Neuron (in vitro differentiated cells): Measurements from ENCODE around the gene FOXP1.

Experiments used
- H2AFZ ChIP-seq: one replicate; pipeline ENCODE4 v1.6.1; 2013; ENCODE audit warnings: low read depth, mild to moderate bottlenecking, inconsistent platforms, low read length, moderate library complexity
- H3K27me3 ChIP-seq: one replicate; pipeline ENCODE4 v1.6.1; 2013; ENCODE audit warnings: low read length; ENCODE audit not compliant: insufficient read depth
- H3K36me3 ChIP-seq: one replicate; pipeline ENCODE4 v1.6.1; 2013; ENCODE audit warnings: low read length; ENCODE audit not compliant: insufficient read depth
- H3K4me1 ChIP-seq: one replicate; pipeline ENCODE4 v1.6.1; 2013; ENCODE audit warnings: low read length; ENCODE audit not compliant: insufficient read depth
- H3K4me3 ChIP-seq: 2 replicates; pipeline ENCODE4 v1.5.1; 2013; ENCODE audit warnings: mild to moderate bottlenecking, low read length, moderate library complexity
- H3K9me3 ChIP-seq: one replicate; pipeline ENCODE4 v1.6.1; 2013; ENCODE audit warnings: low read length

Gene FOXP1

DNA sequence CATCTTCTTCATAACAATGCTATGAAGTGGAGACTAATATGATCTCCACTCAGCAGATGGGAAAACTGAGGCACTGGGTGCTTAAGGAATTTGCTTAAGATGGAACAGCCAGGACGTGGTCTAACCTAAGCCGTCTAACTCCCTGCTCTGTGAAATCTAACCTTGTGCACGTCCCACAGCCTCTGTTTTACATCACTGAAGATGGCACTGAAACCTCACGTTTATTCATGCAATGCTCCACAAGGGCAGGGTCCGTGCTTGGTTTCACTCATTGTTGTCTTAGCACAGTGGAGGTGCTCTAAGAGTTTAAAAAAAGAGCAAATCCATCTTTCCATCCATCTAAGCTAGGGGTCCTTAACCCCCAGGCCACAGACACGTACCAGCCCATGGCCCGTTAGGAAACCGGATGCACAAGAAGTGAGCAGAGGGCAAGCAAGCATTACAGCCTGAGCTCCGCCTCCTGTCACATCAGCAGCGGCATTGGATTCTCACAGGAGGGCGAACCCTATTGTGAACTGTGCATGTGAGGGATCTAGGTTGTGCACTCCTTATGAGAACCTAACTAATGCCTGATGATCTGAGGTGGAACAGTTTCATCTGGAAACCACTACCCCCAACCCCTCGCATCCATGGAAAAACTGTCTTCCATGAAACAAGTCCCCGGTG, 118.0 kb downstream of the FOXP1 start:
- Histone ChIP-seq H3K4me1 (no peaks in the 10 kb centered on the region), H3K36me3 (no peaks in the 10 kb centered on the region)

GRCh38 chr3:71464613-71465012, 118.9 kb downstream of the FOXP1 start:
- Histone ChIP-seq H3K4me1 (no peaks in the 10 kb centered on the region), H3K27me3 (no peaks in the 10 kb centered on the region), H3K36me3 (no peaks in the 10 kb centered on the region), H3K9me3 (no peaks in the 10 kb centered on the region), H3K4me3 (no peak overlapping the region), H2AFZ (no peak overlapping the region)

More for the DNA sequence above, 118.0 kb downstream of the FOXP1 start:
- Histone ChIP-seq H2AFZ (no peak overlapping the region), H3K27me3 (no peaks in the 10 kb centered on the region), H3K9me3 (no peaks in the 10 kb centered on the region), H3K4me3 (no peak overlapping the region)

GRCh38 chr3:71463617-71464016, 119.9 kb downstream of the FOXP1 start:
- Histone ChIP-seq H3K27me3 (no peaks in the 10 kb centered on the region), H3K4me3 (no peak overlapping the region), H3K36me3 (no peaks in the 10 kb centered on the region), H3K4me1 (no peaks in the 10 kb centered on the region), H3K9me3 (no peaks in the 10 kb centered on the region), H2AFZ (no peak overlapping the region)

- H3K36me3 ChIP-seq: no peaks in the 10 kb centered on the region
- no peaks in the 10 kb centered on the region for H3K4me1 ChIP-seq
- no peaks in the 10 kb centered on the region for H3K9me3 ChIP-seq
- H3K27me3 ChIP-seq: no peaks in the 10 kb centered on the region
- H3K4me3 ChIP-seq: no peak overlapping the region
- H2AFZ ChIP-seq: no peak overlapping the region
These were observed 120.9 kb downstream of the FOXP1 start for GRCh38 chr3:71462586-71462985.

DNA sequence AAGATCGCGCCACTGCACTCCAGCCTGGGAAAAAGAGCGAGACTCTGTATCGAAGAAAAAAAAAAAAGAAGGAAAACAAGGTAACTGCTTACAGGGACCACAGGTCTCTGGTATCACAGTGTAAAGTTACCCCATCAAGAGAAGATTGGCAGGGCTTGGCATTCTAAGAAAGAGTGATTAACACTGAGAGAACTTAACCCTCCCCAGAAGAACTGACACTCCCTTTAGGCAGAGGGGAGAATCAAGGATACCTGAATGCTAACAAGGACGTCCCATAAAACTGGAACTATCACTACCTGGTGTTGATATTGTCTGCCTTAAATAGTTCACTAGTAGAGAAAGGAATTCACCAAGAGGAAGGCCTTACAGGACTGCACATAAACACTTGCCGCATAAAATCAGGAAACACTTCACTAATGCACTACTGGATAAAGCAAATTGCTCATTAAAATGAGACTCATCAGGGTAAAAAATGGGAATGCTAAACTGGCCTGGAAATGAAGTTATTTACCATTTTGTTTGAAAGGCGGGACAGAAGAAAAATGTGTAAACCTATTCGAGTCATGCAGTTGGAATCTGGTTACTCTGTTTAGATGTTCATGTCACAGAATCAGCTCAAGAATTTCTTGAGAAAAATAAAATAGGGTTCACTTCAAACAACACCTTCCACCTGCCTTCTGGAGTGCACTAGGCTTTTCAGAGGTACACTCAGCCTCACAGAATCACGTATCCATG, 121.6 kb downstream of the FOXP1 start:
- no peaks in the 10 kb centered on the region for H3K9me3 ChIP-seq
- H3K36me3 ChIP-seq: no peaks in the 10 kb centered on the region
- H3K27me3 ChIP-seq: no peaks in the 10 kb centered on the region
- H3K4me1 ChIP-seq: no peaks in the 10 kb centered on the region
- H3K4me3 ChIP-seq: no peak overlapping the region
- no peak overlapping the region for H2AFZ ChIP-seq

DNA sequence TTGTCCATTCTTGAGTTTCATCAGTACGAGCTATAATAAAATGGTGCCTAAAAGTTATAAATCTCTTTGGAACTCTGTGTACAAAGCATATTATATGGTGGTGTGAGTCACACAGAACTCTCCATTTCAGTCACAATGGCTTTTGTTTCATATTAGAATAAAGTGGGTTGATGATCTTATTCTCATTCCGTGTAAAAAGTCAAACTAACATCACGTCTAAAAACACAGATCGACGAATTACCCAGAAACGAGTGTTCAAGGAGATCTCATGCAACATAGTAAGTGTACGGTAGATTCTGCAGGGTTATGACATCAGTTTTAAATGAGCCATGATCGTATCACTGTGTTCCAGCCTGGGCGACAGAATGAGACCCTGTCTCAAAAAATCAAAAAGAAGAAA, 122.4 kb downstream of the FOXP1 start:
- Histone ChIP-seq H3K36me3 (no peaks in the 10 kb centered on the region), H3K9me3 (no peaks in the 10 kb centered on the region), H3K27me3 (no peaks in the 10 kb centered on the region), H2AFZ (no peak overlapping the region), H3K4me3 (no peak overlapping the region), H3K4me1 (no peaks in the 10 kb centered on the region)

GRCh38 chr3:71458895-71459294, 124.6 kb downstream of the FOXP1 start:
- no peaks in the 10 kb centered on the region for H3K9me3 ChIP-seq
- no peak overlapping the region for H3K4me3 ChIP-seq
- no peaks in the 10 kb centered on the region for H3K27me3 ChIP-seq
- no peaks in the 10 kb centered on the region for H3K36me3 ChIP-seq
- H3K4me1 ChIP-seq: no peaks in the 10 kb centered on the region
- H2AFZ ChIP-seq: no peak overlapping the region

DNA sequence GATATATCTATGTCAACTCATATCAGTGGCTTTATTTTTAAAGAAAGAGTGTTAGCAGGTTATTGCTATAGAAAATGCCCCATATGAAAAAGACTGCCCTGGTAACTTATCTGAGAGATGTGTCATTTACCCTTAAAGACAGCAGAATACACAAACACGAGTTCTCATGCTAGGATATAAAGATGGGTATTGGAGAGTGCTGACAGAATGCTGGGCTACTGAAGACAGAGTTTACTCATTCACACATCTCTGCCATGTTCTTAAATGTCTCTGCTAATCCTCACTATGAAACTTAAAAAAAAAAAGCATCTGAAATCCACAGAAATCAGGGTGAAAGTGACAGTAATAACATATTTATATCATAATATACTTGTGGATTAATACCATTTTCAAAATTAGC, 126.7 kb downstream of the FOXP1 start:
- no peaks in the 10 kb centered on the region for H3K9me3 ChIP-seq
- H3K4me1 ChIP-seq: peaks cover 15% of the 10 kb centered on the region
- H3K4me3 ChIP-seq: no peak overlapping the region
- H3K36me3 ChIP-seq: no peaks in the 10 kb centered on the region
- no peaks in the 10 kb centered on the region for H3K27me3 ChIP-seq
- H2AFZ ChIP-seq: no peak overlapping the region

DNA sequence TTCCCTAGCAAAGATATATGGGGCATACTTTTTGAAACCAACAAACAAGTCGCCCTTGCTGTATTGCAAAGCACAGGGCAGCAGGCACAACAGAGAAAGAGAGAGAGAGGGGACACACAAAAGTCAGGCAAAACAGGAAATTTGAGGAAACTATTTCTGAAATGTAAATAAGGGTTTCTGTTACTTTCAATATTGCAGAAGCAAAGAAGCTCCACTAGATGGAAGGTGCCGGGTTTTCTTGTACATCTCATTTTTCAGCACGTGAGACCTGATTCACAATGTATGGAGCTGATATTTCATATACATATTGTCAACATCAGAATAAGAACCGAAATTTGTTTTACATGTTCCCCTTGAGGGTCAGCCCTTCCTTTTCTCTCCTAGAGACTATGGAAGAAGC, 127.4 kb downstream of the FOXP1 start:
- Histone ChIP-seq H2AFZ (no peak overlapping the region), H3K36me3 (no peaks in the 10 kb centered on the region), H3K27me3 (no peaks in the 10 kb centered on the region), H3K4me3 (no peak overlapping the region), H3K9me3 (no peaks in the 10 kb centered on the region), H3K4me1 (peaks cover 18% of the 10 kb centered on the region)

- no peak overlapping the region for H2AFZ ChIP-seq
- no peaks in the 10 kb centered on the region for H3K27me3 ChIP-seq
- no peak overlapping the region for H3K4me3 ChIP-seq
- H3K4me1 ChIP-seq: peaks cover 30% of the 10 kb centered on the region
- H3K9me3 ChIP-seq: no peaks in the 10 kb centered on the region
- no peaks in the 10 kb centered on the region for H3K36me3 ChIP-seq
These were observed 128.8 kb downstream of the FOXP1 start for GRCh38 chr3:71454512-71455403.

- no peaks in the 10 kb centered on the region for H3K36me3 ChIP-seq
- H2AFZ ChIP-seq: no peak overlapping the region
- no peaks in the 10 kb centered on the region for H3K9me3 ChIP-seq
- H3K4me3 ChIP-seq: no peak overlapping the region
- no peaks in the 10 kb centered on the region for H3K27me3 ChIP-seq
- H3K4me1 ChIP-seq: peaks cover 30% of the 10 kb centered on the region
These were observed 129.6 kb downstream of the FOXP1 start for GRCh38 chr3:71453822-71454511.

DNA sequence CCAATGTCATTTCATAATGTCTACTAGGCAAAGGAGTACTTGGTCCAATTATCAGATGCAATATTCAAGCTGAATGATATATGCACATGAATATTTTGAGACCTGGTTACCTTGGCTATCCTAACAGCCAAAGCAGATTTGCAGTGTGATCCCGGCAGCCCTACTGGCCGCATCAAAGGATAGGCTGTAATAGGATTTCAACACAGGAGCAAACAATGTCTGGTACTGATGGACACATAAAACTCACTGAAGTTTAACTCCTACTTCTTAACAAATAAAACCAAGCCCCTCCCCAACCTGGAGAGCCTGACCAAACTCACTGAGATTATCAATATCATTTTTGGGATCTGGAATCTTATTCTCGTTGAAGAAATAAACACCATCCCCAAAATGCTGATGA, 130.2 kb downstream of the FOXP1 start:
- H3K9me3 ChIP-seq: no peaks in the 10 kb centered on the region
- H3K4me3 ChIP-seq: no peak overlapping the region
- no peaks in the 10 kb centered on the region for H3K36me3 ChIP-seq
- H2AFZ ChIP-seq: no peak overlapping the region
- H3K27me3 ChIP-seq: no peaks in the 10 kb centered on the region
- H3K4me1 ChIP-seq: peaks cover 30% of the 10 kb centered on the region

- Histone ChIP-seq H2AFZ (no peak overlapping the region), H3K4me1 (peaks cover 35% of the 10 kb centered on the region), H3K4me3 (no peak overlapping the region), H3K27me3 (no peaks in the 10 kb centered on the region), H3K36me3 (no peaks in the 10 kb centered on the region), H3K9me3 (no peaks in the 10 kb centered on the region)
These were observed 131.7 kb downstream of the FOXP1 start for GRCh38 chr3:71451812-71452211.
